Umbilical cord (tissue), 2 donors: ENCODE results near the gene BLNK. TPM values are rescaled to one million over a fixed set of nuclear protein-coding genes. Genes with fewer than 3 reads are reported as not detected.

Source experiments
- DNase-seq: peaks from one replicate; pipeline ENCODE4 v3.0.0-alpha.2; 2015; ENCODE audit warnings: low spot score
- total RNA-seq: library from RNA; depleted of rRNA; stranded (reverse); fragments of >200 nt; gene quantifications from one replicate; pipeline ENCODE4 v1.2.3, GENCODE V29; 2014; ENCODE audit warnings: low replicate concordance; ENCODE audit not compliant: insufficient read depth

The BLNK gene
- total RNA-seq, 1 donor from 2014 or later: 6.7 TPM

- no peak for DNase-seq
Measured at GRCh38 chr10:96288151-96288621, 16.8 kb upstream of the BLNK start.

GRCh38 chr10:96287392-96288105 is 16.2 kb upstream of the BLNK start:
- DNase-seq: no peak

- DNase-seq: no peak
Measured at GRCh38 chr10:96285331-96285752, 14.0 kb upstream of the BLNK start.

GRCh38 chr10:96283756-96284155 is 12.4 kb upstream of the BLNK start:
- DNase-seq: no peak

- no peak for DNase-seq
Measured at GRCh38 chr10:96283351-96283750, 12.0 kb upstream of the BLNK start.

GRCh38 chr10:96281444-96282029 is 10.2 kb upstream of the BLNK start:
- DNase-seq: no peak

GRCh38 chr10:96280859-96281258 is 9.5 kb upstream of the BLNK start:
- no peak for DNase-seq

GRCh38 chr10:96279191-96279641 is 7.8 kb upstream of the BLNK start:
- no peak for DNase-seq

- DNase-seq: no peak
Measured at GRCh38 chr10:96276831-96277230, 5.5 kb upstream of the BLNK start.

GRCh38 chr10:96276426-96276825 is 5.1 kb upstream of the BLNK start:
- no peak for DNase-seq

GRCh38 chr10:96275685-96276418 is 4.5 kb upstream of the BLNK start:
- no peak for DNase-seq

GRCh38 chr10:96272316-96273280 is 1.2 kb upstream of the BLNK start:
- no peak for DNase-seq

- no peak for DNase-seq
Measured at GRCh38 chr10:96270571-96270970, 798 bp downstream of the BLNK start.

GRCh38 chr10:96269438-96270300 is 1.7 kb downstream of the BLNK start:
- DNase-seq: no peak

- no peak for DNase-seq
Measured at GRCh38 chr10:96268341-96268909, 2.9 kb downstream of the BLNK start.

- no peak for DNase-seq
Measured at GRCh38 chr10:96267234-96267705, 4.1 kb downstream of the BLNK start.

- no peak for DNase-seq
Measured at GRCh38 chr10:96266118-96266770, 5.1 kb downstream of the BLNK start.

GRCh38 chr10:96264938-96265337 is 6.4 kb downstream of the BLNK start:
- no peak for DNase-seq

GRCh38 chr10:96263669-96264068 is 7.7 kb downstream of the BLNK start:
- DNase-seq: no peak
